Measurements from ENCODE around the gene DYRK1B.

Gene DYRK1B

GRCh38 chr19:39833160-39833463 lies 850 bp downstream of the DYRK1B start:
- WGBS (ENCODE audit: extremely low coverage, insufficient coverage, low lambda C conversion rate) = no CpG with 5 or more reads among the region's 24 CpGs
- Histone ChIP-seq H3K79me1 (ENCODE audit: low read length) (peaks cover 7% of the 10 kb centered on the region), H3K23ac (ENCODE audit: low read length) (no peak overlapping the region), H4K5ac (ENCODE audit: low read length) (no peak overlapping the region), H3K27me3 (ENCODE audit: insufficient read depth, low read length, poor library complexity) (no peaks in the 10 kb centered on the region), H3K4me1 (ENCODE audit: control insufficient read depth, low read depth, low read length) (no peaks in the 10 kb centered on the region), H2BK5ac (ENCODE audit: low read length) (no peak overlapping the region), H3K18ac (ENCODE audit: low read length) (no peak overlapping the region), H2AK5ac (ENCODE audit: low read length) (no peak overlapping the region), H3K27ac (ENCODE audit: low read depth, low read length) (no peak overlapping the region), H3K36me3 (ENCODE audit: control insufficient read depth, insufficient read depth, low read length) (peaks cover 14% of the 10 kb centered on the region), H4K8ac (ENCODE audit: low read depth, low read length) (no peak overlapping the region), H3K9ac (ENCODE audit: low read length) (peak overlapping the region; percentile 20), H2BK120ac (ENCODE audit: low read depth, low read length) (no peak overlapping the region), H3K79me2 (ENCODE audit: control insufficient read depth, insufficient read depth, low read length) (peaks cover 1% of the 10 kb centered on the region), H2BK15ac (replicated peaks; ENCODE audit: low read depth) (no peak overlapping the region), H3K56ac (ENCODE audit: low read length) (peak overlapping the region; percentile 65), H3K4me2 (ENCODE audit: low read length) (peak overlapping the region; percentile 64), H3K4ac (ENCODE audit: low read depth, low read length) (peak overlapping the region; percentile 8), H3K4me3 (ENCODE audit: low read length) (peak overlapping the region; percentile 32)
- no peak for DNase-seq

GRCh38 chr19:39832341-39833083 lies 1.4 kb downstream of the DYRK1B start:
- WGBS (ENCODE audit: extremely low coverage, insufficient coverage, low lambda C conversion rate) = no CpG with 5 or more reads among the region's 5 CpGs
- no peak overlapping the region for H3K4me2 ChIP-seq (ENCODE audit: low read length)
- H4K8ac ChIP-seq (ENCODE audit: low read depth, low read length) = no peak overlapping the region
- no peak overlapping the region for H2AK5ac ChIP-seq (ENCODE audit: low read length)
- H3K27me3 ChIP-seq (ENCODE audit: insufficient read depth, low read length, poor library complexity) = no peaks in the 10 kb centered on the region
- H3K23ac ChIP-seq (ENCODE audit: low read length) = no peak overlapping the region
- peaks cover 11% of the 10 kb centered on the region for H3K36me3 ChIP-seq (ENCODE audit: control insufficient read depth, insufficient read depth, low read length)
- no peak for DNase-seq
- peaks cover 1% of the 10 kb centered on the region for H3K79me2 ChIP-seq (ENCODE audit: control insufficient read depth, insufficient read depth, low read length)
- H3K18ac ChIP-seq (ENCODE audit: low read length) = no peak overlapping the region
- H3K4me3 ChIP-seq (ENCODE audit: low read length) = no peak overlapping the region
- no peak overlapping the region for H4K5ac ChIP-seq (ENCODE audit: low read length)
- H2BK120ac ChIP-seq (ENCODE audit: low read depth, low read length) = no peak overlapping the region
- H3K27ac ChIP-seq (ENCODE audit: low read depth, low read length) = no peak overlapping the region
- no peaks in the 10 kb centered on the region for H3K4me1 ChIP-seq (ENCODE audit: control insufficient read depth, low read depth, low read length)
- peak overlapping the region; percentile 65 for H3K56ac ChIP-seq (ENCODE audit: low read length)
- H2BK15ac ChIP-seq (replicated peaks; ENCODE audit: low read depth) = no peak overlapping the region
- H3K9ac ChIP-seq (ENCODE audit: low read length) = peak overlapping the region; percentile 20
- H3K4ac ChIP-seq (ENCODE audit: low read depth, low read length) = no peak overlapping the region
- H3K79me1 ChIP-seq (ENCODE audit: low read length) = peaks cover 7% of the 10 kb centered on the region
- H2BK5ac ChIP-seq (ENCODE audit: low read length) = no peak overlapping the region

- Histone ChIP-seq H3K23ac (ENCODE audit: low read length) (no peak overlapping the region), H3K9ac (ENCODE audit: low read length) (no peak overlapping the region), H3K79me1 (ENCODE audit: low read length) (peaks cover 7% of the 10 kb centered on the region), H2BK5ac (ENCODE audit: low read length) (no peak overlapping the region), H3K18ac (ENCODE audit: low read length) (no peak overlapping the region), H3K27me3 (ENCODE audit: insufficient read depth, low read length, poor library complexity) (no peaks in the 10 kb centered on the region), H3K79me2 (ENCODE audit: control insufficient read depth, insufficient read depth, low read length) (peaks cover 1% of the 10 kb centered on the region), H3K4ac (ENCODE audit: low read depth, low read length) (no peak overlapping the region), H2BK120ac (ENCODE audit: low read depth, low read length) (no peak overlapping the region), H3K4me1 (ENCODE audit: control insufficient read depth, low read depth, low read length) (no peaks in the 10 kb centered on the region), H3K36me3 (ENCODE audit: control insufficient read depth, insufficient read depth, low read length) (peaks cover 6% of the 10 kb centered on the region), H3K4me2 (ENCODE audit: low read length) (no peak overlapping the region), H3K27ac (ENCODE audit: low read depth, low read length) (no peak overlapping the region), H3K4me3 (ENCODE audit: low read length) (no peak overlapping the region), H2BK15ac (replicated peaks; ENCODE audit: low read depth) (no peak overlapping the region), H2AK5ac (ENCODE audit: low read length) (no peak overlapping the region), H4K5ac (ENCODE audit: low read length) (no peak overlapping the region), H3K56ac (ENCODE audit: low read length) (no peak overlapping the region), H4K8ac (ENCODE audit: low read depth, low read length) (no peak overlapping the region)
- no peak for DNase-seq
- no CpG with 5 or more reads among the region's 16 CpGs for WGBS (ENCODE audit: extremely low coverage, insufficient coverage, low lambda C conversion rate)
Observed at GRCh38 chr19:39831679-39832078, 2.3 kb downstream of the DYRK1B start.

GRCh38 chr19:39830847-39831246 lies 3.1 kb downstream of the DYRK1B start:
- no peak overlapping the region for H2BK5ac ChIP-seq (ENCODE audit: low read length)
- DNase-seq = no peak
- no peak overlapping the region for H3K23ac ChIP-seq (ENCODE audit: low read length)
- no peaks in the 10 kb centered on the region for H3K4me1 ChIP-seq (ENCODE audit: control insufficient read depth, low read depth, low read length)
- H3K4me3 ChIP-seq (ENCODE audit: low read length) = no peak overlapping the region
- H3K79me2 ChIP-seq (ENCODE audit: control insufficient read depth, insufficient read depth, low read length) = peaks cover 1% of the 10 kb centered on the region
- H3K18ac ChIP-seq (ENCODE audit: low read length) = no peak overlapping the region
- H3K27me3 ChIP-seq (ENCODE audit: insufficient read depth, low read length, poor library complexity) = no peaks in the 10 kb centered on the region
- no peak overlapping the region for H3K56ac ChIP-seq (ENCODE audit: low read length)
- no peak overlapping the region for H3K4me2 ChIP-seq (ENCODE audit: low read length)
- H3K79me1 ChIP-seq (ENCODE audit: low read length) = peaks cover 7% of the 10 kb centered on the region
- no peak overlapping the region for H3K9ac ChIP-seq (ENCODE audit: low read length)
- peaks cover 2% of the 10 kb centered on the region for H3K36me3 ChIP-seq (ENCODE audit: control insufficient read depth, insufficient read depth, low read length)
- H2BK15ac ChIP-seq (replicated peaks; ENCODE audit: low read depth) = no peak overlapping the region
- H3K27ac ChIP-seq (ENCODE audit: low read depth, low read length) = no peak overlapping the region
- H2AK5ac ChIP-seq (ENCODE audit: low read length) = no peak overlapping the region
- no peak overlapping the region for H4K8ac ChIP-seq (ENCODE audit: low read depth, low read length)
- H3K4ac ChIP-seq (ENCODE audit: low read depth, low read length) = no peak overlapping the region
- H4K5ac ChIP-seq (ENCODE audit: low read length) = no peak overlapping the region
- no peak overlapping the region for H2BK120ac ChIP-seq (ENCODE audit: low read depth, low read length)

- Histone ChIP-seq H3K4me3 (ENCODE audit: low read length) (no peak overlapping the region), H3K79me1 (ENCODE audit: low read length) (peaks cover 7% of the 10 kb centered on the region), H3K4me1 (ENCODE audit: control insufficient read depth, low read depth, low read length) (no peaks in the 10 kb centered on the region), H3K4me2 (ENCODE audit: low read length) (no peak overlapping the region), H2BK5ac (ENCODE audit: low read length) (no peak overlapping the region), H2AK5ac (ENCODE audit: low read length) (no peak overlapping the region), H3K4ac (ENCODE audit: low read depth, low read length) (no peak overlapping the region), H3K23ac (ENCODE audit: low read length) (no peak overlapping the region), H4K5ac (ENCODE audit: low read length) (no peak overlapping the region), H3K79me2 (ENCODE audit: control insufficient read depth, insufficient read depth, low read length) (peaks cover 1% of the 10 kb centered on the region), H3K36me3 (ENCODE audit: control insufficient read depth, insufficient read depth, low read length) (peaks cover 2% of the 10 kb centered on the region), H3K9ac (ENCODE audit: low read length) (no peak overlapping the region), H4K8ac (ENCODE audit: low read depth, low read length) (no peak overlapping the region), H3K56ac (ENCODE audit: low read length) (no peak overlapping the region), H3K27ac (ENCODE audit: low read depth, low read length) (no peak overlapping the region), H2BK15ac (replicated peaks; ENCODE audit: low read depth) (no peak overlapping the region), H3K27me3 (ENCODE audit: insufficient read depth, low read length, poor library complexity) (no peaks in the 10 kb centered on the region), H3K18ac (ENCODE audit: low read length) (no peak overlapping the region), H2BK120ac (ENCODE audit: low read depth, low read length) (no peak overlapping the region)
- no peak for DNase-seq
- no CpG with 5 or more reads among the region's 18 CpGs for WGBS (ENCODE audit: extremely low coverage, insufficient coverage, low lambda C conversion rate)
Observed at GRCh38 chr19:39830406-39830805, 3.6 kb downstream of the DYRK1B start.

- Histone ChIP-seq H4K5ac (ENCODE audit: low read length) (no peak overlapping the region), H3K4me2 (ENCODE audit: low read length) (no peak overlapping the region), H3K23ac (ENCODE audit: low read length) (no peak overlapping the region), H3K18ac (ENCODE audit: low read length) (no peak overlapping the region), H3K4ac (ENCODE audit: low read depth, low read length) (no peak overlapping the region), H2BK120ac (ENCODE audit: low read depth, low read length) (no peak overlapping the region), H3K56ac (ENCODE audit: low read length) (no peak overlapping the region), H3K36me3 (ENCODE audit: control insufficient read depth, insufficient read depth, low read length) (peaks cover 2% of the 10 kb centered on the region), H3K4me3 (ENCODE audit: low read length) (no peak overlapping the region), H3K79me2 (ENCODE audit: control insufficient read depth, insufficient read depth, low read length) (peaks cover 1% of the 10 kb centered on the region), H3K27me3 (ENCODE audit: insufficient read depth, low read length, poor library complexity) (no peaks in the 10 kb centered on the region), H3K9ac (ENCODE audit: low read length) (no peak overlapping the region), H2BK5ac (ENCODE audit: low read length) (no peak overlapping the region), H2BK15ac (replicated peaks; ENCODE audit: low read depth) (no peak overlapping the region), H3K79me1 (ENCODE audit: low read length) (peaks cover 7% of the 10 kb centered on the region), H3K27ac (ENCODE audit: low read depth, low read length) (no peak overlapping the region), H3K4me1 (ENCODE audit: control insufficient read depth, low read depth, low read length) (no peaks in the 10 kb centered on the region), H2AK5ac (ENCODE audit: low read length) (no peak overlapping the region), H4K8ac (ENCODE audit: low read depth, low read length) (no peak overlapping the region)
- no peak for DNase-seq
- no CpG with 5 or more reads among the region's 10 CpGs for WGBS (ENCODE audit: extremely low coverage, insufficient coverage, low lambda C conversion rate)
Observed at GRCh38 chr19:39829702-39830275, 4.2 kb downstream of the DYRK1B start.

All from mesendoderm (in vitro differentiated cells).